SIG-M5 treated with dmso at 0.1 percent for 504 hours (cell line): ENCODE results near the gene OSBPL5.
A peak's percentile ranks its signal among the peaks of the same experiment; 100 is the strongest.

Experiments used
- DNase-seq: peaks from one replicate; lab custom pipeline; 2025; ENCODE audit not compliant: unreplicated experiment; lab: John Stamatoyannopoulos, UW

Gene OSBPL5

GRCh38 chr11:3060436-3061025, 104.6 kb downstream of the OSBPL5 start:
- no peak for DNase-seq

- DNase-seq = no peak
Observed at GRCh38 chr11:3058753-3059664, 106.1 kb downstream of the OSBPL5 start.

- peak; percentile 90 for DNase-seq
Observed at GRCh38 chr11:3057069-3057963, 107.8 kb downstream of the OSBPL5 start, which contains the start of gene CARS1. TSS of gene CARS1 (minus strand) at chr11:3057423. CDS start at chr11:3057367, 56 bp downstream.

- no peak for DNase-seq
Observed at GRCh38 chr11:3056296-3057068, 108.6 kb downstream of the OSBPL5 start.

- DNase-seq = no peak
Observed at GRCh38 chr11:3055891-3056290, 109.2 kb downstream of the OSBPL5 start.

- DNase-seq = no peak
Observed at GRCh38 chr11:3052567-3052966, 112.5 kb downstream of the OSBPL5 start.

- DNase-seq = no peak
Observed at GRCh38 chr11:3052109-3052479, 113.0 kb downstream of the OSBPL5 start.

- DNase-seq = no peak
Observed at GRCh38 chr11:3051196-3052108, 113.7 kb downstream of the OSBPL5 start.

- no peak for DNase-seq
Observed at GRCh38 chr11:3050386-3051195, 114.5 kb downstream of the OSBPL5 start.

- peak; percentile 92 for DNase-seq
Observed at GRCh38 chr11:3049430-3050243, 115.5 kb downstream of the OSBPL5 start.

- no peak for DNase-seq
Observed at GRCh38 chr11:3047637-3048036, 117.5 kb downstream of the OSBPL5 start.

- no peak for DNase-seq
Observed at GRCh38 chr11:3046641-3047040, 118.5 kb downstream of the OSBPL5 start.

GRCh38 chr11:3046190-3046589, 118.9 kb downstream of the OSBPL5 start:
- no peak for DNase-seq

GRCh38 chr11:3044915-3045314, 120.2 kb downstream of the OSBPL5 start:
- DNase-seq = no peak

GRCh38 chr11:3044004-3044403, 121.1 kb downstream of the OSBPL5 start:
- no peak for DNase-seq

GRCh38 chr11:3043315-3043871, 121.7 kb downstream of the OSBPL5 start:
- no peak for DNase-seq

- no peak for DNase-seq
Observed at GRCh38 chr11:3042496-3043314, 122.4 kb downstream of the OSBPL5 start.
